Subcutaneous abdominal adipose tissue (tissue), 5 donors: ENCODE results near the gene NSMF.

Source experiments
- H3K27ac ChIP-seq: one replicate; pipeline ENCODE4 v1.7.0; 2013; ENCODE audit warnings: low read depth, mild to moderate bottlenecking, inconsistent platforms, low read length, moderate library complexity
- H3K27me3 ChIP-seq, 5 donors: one replicate each; pipeline ENCODE4 v1.7.0; 2013; ENCODE audit warnings: low read length in 5 of 5, inconsistent platforms in 1 of 5; ENCODE audit not compliant: control insufficient read depth in 5 of 5, insufficient read depth in 4 of 5
- H3K36me3 ChIP-seq, 5 donors: one replicate each; pipeline ENCODE4 v1.7.0; 2013; ENCODE audit warnings: low read length in 5 of 5; ENCODE audit not compliant: control insufficient read depth in 5 of 5, insufficient read depth in 5 of 5
- H3K4me1 ChIP-seq, 5 donors: one replicate each; pipeline ENCODE4 v1.7.0; 2013; ENCODE audit warnings: low read length in 5 of 5, mild to moderate bottlenecking in 3 of 5, moderate library complexity in 1 of 5; ENCODE audit not compliant: control insufficient read depth in 5 of 5, insufficient read depth in 5 of 5
- H3K4me3 ChIP-seq, 5 donors: one replicate each; pipeline ENCODE4 v1.7.0; 2013; ENCODE audit warnings: low read length in 5 of 5, low read depth in 1 of 5
- H3K9ac ChIP-seq, 5 donors: one replicate each; pipeline ENCODE4 v1.7.0; 2013; ENCODE audit warnings: low read length in 5 of 5, mild to moderate bottlenecking in 4 of 5, moderate library complexity in 3 of 5
- H3K9me3 ChIP-seq, 5 donors: one replicate each; pipeline ENCODE4 v1.7.0; 2013; ENCODE audit warnings: low read length in 5 of 5; ENCODE audit not compliant: control insufficient read depth in 5 of 5
- donor health status: healthy.
- donor health status: healthy.
- donor health status: healthy.
- donor health status: healthy.
- donor health status: healthy.

Gene NSMF

DNA sequence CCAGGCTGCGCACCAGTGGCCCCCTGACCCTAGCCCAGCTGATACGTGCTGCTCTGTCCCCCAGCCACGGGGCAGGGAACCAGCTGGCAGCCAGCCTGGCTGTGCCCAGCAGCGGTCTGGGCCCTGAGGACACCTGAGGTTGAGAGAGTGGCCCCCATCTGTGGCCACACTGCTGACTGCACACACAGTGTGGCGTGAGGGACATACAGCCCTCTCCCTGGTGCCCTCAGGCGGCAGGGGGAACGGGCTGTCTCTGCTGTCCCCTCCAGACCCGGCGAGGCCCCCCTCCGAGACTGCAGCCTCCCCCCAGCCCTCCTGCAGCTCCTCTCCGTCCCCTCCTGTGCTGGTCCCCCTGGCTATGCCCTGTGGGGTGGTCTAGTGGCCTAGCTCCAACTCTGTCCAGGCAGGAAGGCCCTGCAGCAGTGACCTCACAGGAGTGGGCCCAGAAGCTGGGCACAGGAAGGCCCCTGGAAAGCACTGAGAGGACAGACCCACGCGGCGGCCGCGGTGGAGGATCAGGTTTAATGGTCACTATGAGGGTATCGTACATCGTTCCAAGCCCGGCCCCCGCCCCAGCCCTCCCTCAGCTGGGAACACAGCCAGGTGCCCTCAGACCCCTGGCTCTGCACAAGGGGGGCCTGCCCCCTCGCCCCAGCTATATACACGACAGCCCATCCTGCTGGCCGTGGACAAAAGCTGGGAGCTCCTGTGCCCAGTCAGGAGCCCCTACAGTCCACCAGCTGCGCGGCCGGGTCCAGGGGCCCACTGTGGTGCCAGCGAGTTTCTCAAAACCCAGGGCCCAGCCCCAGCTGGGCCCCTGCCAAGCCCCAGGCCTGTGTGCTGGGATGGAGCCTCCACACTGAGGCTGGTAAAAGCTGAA is 11.2 kb downstream of the NSMF start:
- Histone ChIP-seq H3K36me3 (peaks cover 0 to 20% (median 11%) of the 10 kb centered on the region in 5 donors), H3K9me3 (no peaks in the 10 kb centered on the region), H3K4me3 (no peak overlapping the region), H3K27me3 (peaks cover 0 to 3% (median 0%) of the 10 kb centered on the region in 5 donors), H3K27ac (no peak overlapping the region), H3K9ac (no peak overlapping the region), H3K4me1 (peaks cover 0 to 24% (median 14%) of the 10 kb centered on the region in 5 donors)

DNA sequence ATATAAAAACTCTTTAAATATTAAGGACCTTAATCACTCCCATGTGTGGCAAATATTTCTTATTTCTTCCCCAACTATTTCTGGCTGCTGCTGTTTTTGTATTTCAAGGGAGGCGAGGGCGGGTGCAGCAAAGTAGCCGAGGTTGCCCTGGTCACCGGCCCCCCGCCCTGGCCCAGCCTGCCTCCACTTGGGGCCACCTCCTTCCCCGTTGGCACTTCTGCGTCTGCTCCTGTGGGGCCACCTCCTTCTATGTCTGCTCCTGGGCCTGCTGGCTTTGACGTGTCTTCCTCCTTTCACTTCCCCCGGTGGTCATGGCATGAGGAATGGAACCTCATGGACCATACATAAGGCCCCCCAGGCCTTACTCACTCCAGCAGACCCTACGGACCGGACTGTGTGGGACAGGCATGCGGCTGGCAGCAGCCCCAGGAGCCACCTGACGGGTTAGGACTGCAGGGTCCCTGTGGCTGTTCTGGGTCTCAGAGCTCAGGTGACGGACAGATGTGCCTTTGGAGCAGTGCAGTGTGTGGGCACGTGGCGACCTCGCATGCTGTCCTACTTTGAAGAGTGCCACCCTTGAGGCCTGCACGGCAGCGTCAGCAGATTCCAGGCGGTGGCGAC is 12.2 kb downstream of the NSMF start:
- Histone ChIP-seq H3K36me3 (peaks cover 0 to 17% (median 11%) of the 10 kb centered on the region in 5 donors), H3K27me3 (peaks cover 0 to 3% (median 2%) of the 10 kb centered on the region in 5 donors), H3K9me3 (peaks cover 0 to 2% (median 0%) of the 10 kb centered on the region in 5 donors), H3K27ac (no peak overlapping the region), H3K4me3 (no peak overlapping the region), H3K9ac (no peak overlapping the region), H3K4me1 (peaks cover 0 to 24% (median 14%) of the 10 kb centered on the region in 5 donors)

DNA sequence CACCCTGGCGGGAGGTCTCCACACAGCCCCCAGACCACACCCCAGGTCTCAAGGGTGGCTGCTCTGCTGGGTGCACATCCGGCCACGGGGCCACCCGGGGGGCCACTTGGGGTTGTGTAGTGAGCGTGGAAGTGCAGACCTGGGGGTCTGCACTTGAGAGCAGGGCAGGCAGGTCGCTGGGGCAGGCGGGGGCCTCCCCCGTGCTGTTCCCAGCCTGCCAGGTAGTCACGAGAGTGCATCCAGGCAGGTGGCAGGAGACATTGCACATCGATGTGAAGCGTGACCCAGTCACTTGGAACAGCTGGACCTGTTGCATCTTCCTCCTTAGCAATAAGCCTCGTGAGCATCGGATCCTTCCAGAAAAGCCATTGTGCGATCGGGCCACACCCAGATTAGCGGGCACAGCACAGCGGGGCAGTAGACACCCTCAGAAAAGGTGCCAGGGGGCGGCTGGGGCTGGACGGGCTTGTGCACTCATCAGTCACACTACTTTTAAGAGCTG is 13.2 kb downstream of the NSMF start:
- H3K4me3 ChIP-seq, result no peak overlapping the region
- H3K36me3 ChIP-seq, result peaks cover 0 to 17% (median 11%) of the 10 kb centered on the region in 5 donors
- peaks cover 0 to 3% (median 0%) of the 10 kb centered on the region in 5 donors for H3K9me3 ChIP-seq
- peaks cover 0 to 28% (median 14%) of the 10 kb centered on the region in 5 donors for H3K4me1 ChIP-seq
- no peak overlapping the region for H3K9ac ChIP-seq
- H3K27me3 ChIP-seq, result peaks cover 0 to 4% (median 2%) of the 10 kb centered on the region in 5 donors
- H3K27ac ChIP-seq, result no peak overlapping the region

DNA sequence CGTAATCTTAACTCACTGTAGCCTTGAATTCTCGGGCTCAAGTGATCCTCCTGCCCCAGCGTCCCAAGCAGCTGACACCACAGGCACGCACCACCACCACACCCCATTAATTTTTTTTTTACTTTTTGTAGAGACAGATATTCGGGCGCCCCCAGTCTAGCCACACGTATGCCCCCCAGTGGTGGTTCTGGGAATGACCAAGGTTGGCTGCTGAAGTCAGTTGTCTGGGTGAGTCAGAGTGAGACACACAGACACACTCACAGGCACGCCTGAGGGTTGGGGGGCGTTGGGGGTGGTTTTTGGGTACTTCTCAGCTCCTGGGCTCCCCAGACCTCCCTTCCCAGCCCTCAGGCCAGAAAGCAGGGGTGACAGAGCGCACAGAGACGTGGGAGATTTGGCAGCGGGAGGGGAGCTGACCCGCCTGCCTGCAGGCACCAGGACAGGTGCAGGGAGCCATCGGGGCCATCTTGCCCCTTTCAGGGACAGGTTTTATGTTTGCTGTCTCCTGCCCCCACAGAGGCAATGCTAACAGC is 13.8 kb downstream of the NSMF start:
- H3K4me1 ChIP-seq, result peaks cover 0 to 28% (median 14%) of the 10 kb centered on the region in 5 donors
- no peak overlapping the region for H3K4me3 ChIP-seq
- H3K9ac ChIP-seq, result no peak overlapping the region
- H3K9me3 ChIP-seq, result peaks cover 0 to 3% (median 0%) of the 10 kb centered on the region in 5 donors
- no peak overlapping the region for H3K27ac ChIP-seq
- H3K36me3 ChIP-seq, result peaks cover 0 to 17% (median 11%) of the 10 kb centered on the region in 5 donors
- H3K27me3 ChIP-seq, result peaks cover 0 to 4% (median 2%) of the 10 kb centered on the region in 5 donors

DNA sequence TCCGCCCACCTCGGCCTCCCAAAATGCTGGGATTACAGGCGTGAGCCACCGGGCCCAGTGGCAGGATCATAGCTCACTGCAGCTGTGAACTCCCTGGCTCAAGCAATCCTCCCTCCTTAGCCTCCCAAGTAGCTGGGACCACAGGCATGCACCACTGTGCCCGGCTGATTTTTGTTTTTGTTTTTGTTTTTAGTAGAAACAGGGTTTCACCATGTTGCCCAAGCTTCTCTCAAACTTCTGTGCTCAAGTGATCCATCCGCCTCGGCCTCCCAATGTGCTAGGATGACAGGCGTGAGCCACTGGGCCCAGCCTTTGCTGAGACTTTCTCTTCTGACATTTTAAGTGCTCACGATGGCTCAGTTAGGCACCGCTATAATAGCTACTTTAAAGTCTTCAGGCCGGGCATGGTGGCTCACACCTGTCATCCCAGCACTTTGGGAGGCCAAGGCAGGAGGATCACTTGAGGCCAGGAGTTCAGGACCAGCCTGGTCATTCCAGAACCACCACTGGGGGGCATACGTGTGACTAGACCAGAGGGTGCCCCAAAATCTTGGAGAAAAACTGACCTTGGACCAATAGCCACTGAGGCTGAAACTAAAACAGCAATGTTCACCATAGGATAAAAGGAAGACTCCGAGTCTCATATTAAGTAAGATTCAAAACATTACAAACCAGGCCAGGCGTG is 14.9 kb downstream of the NSMF start:
- H3K27me3 ChIP-seq, result peaks cover under 1 to 7% (median 5%) of the 10 kb centered on the region in 5 donors
- no peak overlapping the region for H3K4me3 ChIP-seq
- H3K9ac ChIP-seq, result no peak overlapping the region
- H3K27ac ChIP-seq, result no peak overlapping the region
- H3K9me3 ChIP-seq, result peaks cover 0 to 3% (median 0%) of the 10 kb centered on the region in 5 donors
- H3K4me1 ChIP-seq, result peaks cover 0 to 25% (median 14%) of the 10 kb centered on the region in 5 donors
- peaks cover 0 to 8% (median 7%) of the 10 kb centered on the region in 5 donors for H3K36me3 ChIP-seq

DNA sequence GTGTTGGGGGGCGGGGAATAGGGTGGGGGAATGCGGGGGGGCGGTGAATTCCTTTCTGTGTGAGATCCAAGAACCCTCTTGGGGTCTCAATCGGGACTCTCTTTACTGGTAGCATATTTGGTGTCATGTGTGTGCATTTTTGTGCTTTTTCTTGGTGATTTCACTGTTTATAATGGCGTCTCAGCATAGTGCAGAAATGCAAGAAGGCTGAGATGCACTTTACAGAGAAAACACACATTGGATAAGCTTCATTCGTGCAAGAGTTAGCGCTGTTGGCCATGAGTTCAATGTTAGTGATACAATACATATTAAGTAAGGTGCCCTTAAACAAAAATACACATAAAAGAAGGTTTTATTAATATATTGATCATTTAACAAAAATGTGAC is 17.2 kb downstream of the NSMF start:
- no peak overlapping the region for H3K27ac ChIP-seq
- no peak overlapping the region for H3K4me3 ChIP-seq
- H3K9me3 ChIP-seq, result peaks cover 0 to 3% (median 0%) of the 10 kb centered on the region in 5 donors
- peaks cover 5 to 27% (median 14%) of the 10 kb centered on the region in 5 donors for H3K27me3 ChIP-seq
- no peak overlapping the region for H3K9ac ChIP-seq
- H3K4me1 ChIP-seq, result peaks cover 0 to 21% (median 11%) of the 10 kb centered on the region in 5 donors
- no peaks in the 10 kb centered on the region for H3K36me3 ChIP-seq

DNA sequence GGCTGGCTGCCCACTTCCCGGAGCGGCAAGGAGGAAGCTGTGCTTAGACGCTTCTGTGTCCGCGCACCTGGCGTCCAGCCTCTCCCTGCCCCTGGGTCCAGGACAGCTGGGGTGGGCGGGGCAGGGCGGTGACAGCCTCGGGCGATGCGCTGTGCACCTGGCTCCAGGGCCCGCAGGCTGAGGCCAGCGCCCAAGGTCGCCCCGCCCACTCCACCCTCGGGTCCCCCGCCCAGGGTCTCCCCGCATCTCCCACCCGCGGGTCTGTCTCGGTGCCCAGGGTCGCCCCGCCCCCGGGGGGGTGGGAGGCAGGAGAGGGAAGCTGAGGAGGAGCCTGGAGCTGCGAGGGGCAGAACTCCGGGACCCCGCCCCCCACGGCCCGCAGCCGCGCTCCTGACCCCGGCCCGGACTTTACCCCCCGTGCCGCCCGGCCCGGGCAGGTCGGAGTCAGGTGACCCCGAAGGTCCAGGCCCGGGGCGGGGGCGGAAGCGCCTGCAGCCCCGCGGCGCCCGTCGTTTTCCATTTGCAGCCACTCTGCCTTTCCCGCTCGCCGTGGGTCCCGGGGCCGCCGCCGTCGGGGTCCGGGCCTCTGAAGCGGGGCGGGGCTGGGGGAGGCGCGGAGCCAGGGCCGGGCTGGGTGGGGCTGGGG is 17.7 kb downstream of the NSMF start, which contains the start of gene ENTPD8:
ENTPD8 (minus strand) TSS at position 69 of the 646 bp plus-strand sequence. CDS start 3,072 bp downstream, outside the sequence.
- Histone ChIP-seq H3K27ac (no peak within 1 kb of the TSS), H3K4me1 (peaks cover 0 to 16% (median 11%) of the 10 kb centered on the region in 5 donors)

DNA sequence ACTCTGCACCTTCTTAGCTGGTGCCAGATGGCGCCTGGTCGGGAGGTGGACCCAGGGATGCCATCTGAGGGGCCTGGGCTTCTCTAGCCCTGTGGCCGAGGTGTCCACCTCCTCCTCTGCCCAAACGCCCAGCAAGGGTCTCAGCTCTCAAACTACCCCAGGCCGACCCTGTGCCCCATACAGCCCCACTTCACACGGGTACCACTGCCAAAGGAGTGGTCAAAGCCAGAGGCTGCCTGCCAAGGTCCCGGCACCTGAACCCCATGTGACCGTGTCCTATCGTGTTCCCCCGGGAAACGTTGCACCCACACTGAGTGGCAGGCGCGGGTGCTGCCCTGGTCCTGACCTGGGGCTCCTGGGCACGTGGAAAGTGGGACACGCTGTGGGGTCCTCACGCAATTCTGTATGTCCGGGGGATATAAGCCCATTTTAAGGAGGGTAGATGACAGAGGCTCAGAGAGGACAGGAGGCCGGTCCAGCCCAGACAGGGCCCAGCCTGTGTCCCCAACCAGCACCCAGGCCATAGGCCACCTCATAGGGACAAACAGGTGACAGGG is 19.9 kb downstream of the NSMF start:
- peaks cover 5 to 31% (median 21%) of the 10 kb centered on the region in 5 donors for H3K27me3 ChIP-seq
- H3K9ac ChIP-seq, result no peak overlapping the region
- peaks cover 0 to 3% (median 0%) of the 10 kb centered on the region in 5 donors for H3K9me3 ChIP-seq

More for the DNA sequence above, 17.7 kb downstream of the NSMF start, which contains the start of gene ENTPD8:
- Histone ChIP-seq H3K4me3 (peak within 1 kb of the TSS in 1 of 5 donors; percentile 18), H3K27me3 (peaks cover 5 to 26% (median 18%) of the 10 kb centered on the region in 5 donors), H3K36me3 (no peaks in the 10 kb centered on the region), H3K9ac (no peak within 1 kb of the TSS), H3K9me3 (peaks cover 0 to 3% (median 0%) of the 10 kb centered on the region in 5 donors)

More for the DNA sequence above, 19.9 kb downstream of the NSMF start:
- Histone ChIP-seq H3K27ac (no peak overlapping the region), H3K4me3 (no peak overlapping the region), H3K4me1 (peaks cover 0 to 9% (median 4%) of the 10 kb centered on the region in 5 donors), H3K36me3 (no peaks in the 10 kb centered on the region)
